GM12874 (cell line): ENCODE measurements around the gene COL8A1.

ENCODE experiments used
- CTCF ChIP-seq: IDR thresholded peaks from 2 replicates; pipeline ENCODE4 v1.5.1; 2011; ENCODE audit warnings: low read depth, mild to moderate bottlenecking, control low read depth, low read length, moderate library complexity; ENCODE audit not compliant: insufficient read depth

COL8A1 gene

GRCh38 chr3:99823723-99824711 lies 185.6 kb downstream of the COL8A1 start:
- no peak for TF ChIP-seq CTCF

- no peak for TF ChIP-seq CTCF
Observed at GRCh38 chr3:99825004-99825640, 186.7 kb downstream of the COL8A1 start.

- TF ChIP-seq CTCF = no peak
Observed at GRCh38 chr3:99829844-99830243, 191.4 kb downstream of the COL8A1 start.

GRCh38 chr3:99833617-99834205 lies 195.3 kb downstream of the COL8A1 start:
- no peak for TF ChIP-seq CTCF

- TF ChIP-seq CTCF = no peak
Observed at GRCh38 chr3:99834211-99834957, 196.0 kb downstream of the COL8A1 start.

GRCh38 chr3:99836681-99837080 lies 198.3 kb downstream of the COL8A1 start:
- TF ChIP-seq CTCF = no peak

GRCh38 chr3:99837715-99838114 lies 199.3 kb downstream of the COL8A1 start:
- TF ChIP-seq CTCF = no peak
